ENCODE results near the gene VPS13D. TPM values are rescaled to one million over a fixed set of nuclear protein-coding genes. Genes with fewer than 3 reads are reported as not detected.

Gene VPS13D
- total RNA-seq, 1 donor from 2014 or later: 28.3 TPM

DNA sequence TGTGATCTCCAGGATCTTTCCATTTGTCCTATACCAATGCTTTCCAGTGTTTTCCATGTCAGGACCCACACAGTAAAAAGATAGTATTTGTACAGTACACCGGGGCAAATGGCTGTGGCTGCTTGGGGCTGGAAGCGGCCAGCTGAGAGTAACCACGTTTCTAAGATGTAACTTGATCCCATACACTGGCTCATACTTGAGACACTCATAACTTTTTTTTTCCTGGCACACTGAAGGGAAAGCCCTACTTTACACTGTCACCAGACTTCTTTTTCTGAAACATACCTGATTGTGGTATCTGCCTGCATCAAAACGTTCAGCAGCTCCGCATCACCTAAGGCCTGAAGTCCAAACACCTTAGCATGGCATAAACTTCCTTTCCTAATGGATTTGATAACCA is 21.6 kb downstream of the VPS13D start:
- Histone ChIP-seq H3K27me3 (no peaks in the 10 kb centered on the region), H3K27ac (no peak overlapping the region), H3K4me3 (no peak overlapping the region), H3K36me3 (peaks cover 62 to 80% of the 10 kb centered on the region in 2 donors), H3K4me1 (no peaks in the 10 kb centered on the region), H3K9me3 (no peaks in the 10 kb centered on the region)
- intact Hi-C loops (cut with DNase I): no loop called here
- TF ChIP-seq CTCF (IDR thresholded peaks at IDR 0.05): no peak
- DNase-seq (ENCODE audit: low spot score in 2 of 2): no peak

GRCh38 chr1:12255913-12256312 is 26.1 kb downstream of the VPS13D start:
- H3K27me3 ChIP-seq: no peaks in the 10 kb centered on the region
- H3K4me1 ChIP-seq: no peaks in the 10 kb centered on the region
- no peak overlapping the region for H3K27ac ChIP-seq
- H3K4me3 ChIP-seq: no peak overlapping the region
- H3K36me3 ChIP-seq: peaks cover 74 to 83% of the 10 kb centered on the region in 2 donors
- TF ChIP-seq CTCF (IDR thresholded peaks at IDR 0.05): no peak
- intact Hi-C loops (cut with DNase I): no loop called here
- DNase-seq (ENCODE audit: low spot score in 2 of 2): no peak
- no peaks in the 10 kb centered on the region for H3K9me3 ChIP-seq

GRCh38 chr1:12258272-12258671 is 28.4 kb downstream of the VPS13D start:
- no peak overlapping the region for H3K27ac ChIP-seq
- no peaks in the 10 kb centered on the region for H3K4me1 ChIP-seq
- no peaks in the 10 kb centered on the region for H3K27me3 ChIP-seq
- H3K36me3 ChIP-seq: peaks cover 81 to 92% of the 10 kb centered on the region in 2 donors
- no peak for TF ChIP-seq CTCF (IDR thresholded peaks at IDR 0.05)
- no peak overlapping the region for H3K4me3 ChIP-seq
- no peak for DNase-seq (ENCODE audit: low spot score in 2 of 2)
- H3K9me3 ChIP-seq: no peaks in the 10 kb centered on the region
- intact Hi-C loops (cut with DNase I): no loop called here

GRCh38 chr1:12269351-12269750 is 39.5 kb downstream of the VPS13D start:
- Histone ChIP-seq H3K4me3 (no peak overlapping the region), H3K4me1 (no peaks in the 10 kb centered on the region), H3K9me3 (no peaks in the 10 kb centered on the region), H3K27ac (no peak overlapping the region), H3K27me3 (no peaks in the 10 kb centered on the region), H3K36me3 (peaks cover 64 to 97% of the 10 kb centered on the region in 2 donors)
- intact Hi-C loops (cut with DNase I): no loop called here
- TF ChIP-seq CTCF (IDR thresholded peaks at IDR 0.05): no peak
- no peak for DNase-seq (ENCODE audit: low spot score in 2 of 2)

- intact Hi-C loops (cut with DNase I): no loop called here
These were observed 41.2 kb downstream of the VPS13D start for GRCh38 chr1:12271033-12271432.

More at GRCh38 chr1:12271033-12271432, 41.2 kb downstream of the VPS13D start:
- no peak for TF ChIP-seq CTCF (IDR thresholded peaks at IDR 0.05)
- H3K9me3 ChIP-seq: no peaks in the 10 kb centered on the region
- H3K27me3 ChIP-seq: no peaks in the 10 kb centered on the region
- H3K27ac ChIP-seq: no peak overlapping the region
- H3K4me1 ChIP-seq: no peaks in the 10 kb centered on the region
- H3K36me3 ChIP-seq: peaks cover 60 to 91% of the 10 kb centered on the region in 2 donors
- H3K4me3 ChIP-seq: no peak overlapping the region
- DNase-seq (ENCODE audit: low spot score in 2 of 2): no peak
